GM21717 (cell line): Measurements from ENCODE around the gene ISYNA1.

ENCODE experiments used
- ATAC-seq: cut with Tn5 transposase; IDR thresholded peaks from one replicate; pipeline ENCODE4 v1.9.1; 2021; ENCODE audit warnings: mild to moderate bottlenecking, moderate library complexity; ENCODE audit not compliant: unreplicated experiment

Gene ISYNA1

DNA sequence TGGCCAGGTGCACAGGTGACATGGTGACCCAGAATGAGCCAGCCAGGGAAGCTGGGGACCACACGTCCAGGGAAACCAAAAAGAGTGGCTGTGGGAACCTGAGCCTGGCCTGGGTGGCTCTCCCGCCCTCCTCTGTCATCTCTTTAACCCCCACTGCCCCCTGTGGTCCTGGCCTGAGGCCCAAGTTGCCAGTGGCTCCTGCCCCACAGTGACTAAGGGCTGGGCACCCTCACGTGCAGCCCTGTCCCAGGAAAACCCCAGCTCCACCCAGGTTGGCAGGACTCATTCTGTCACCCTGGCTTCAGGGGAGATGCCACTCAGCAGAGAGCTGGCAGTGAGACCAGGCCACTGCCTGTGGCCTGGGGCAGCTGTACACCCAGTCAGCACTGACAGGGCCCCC, 30.6 kb upstream of the ISYNA1 start:
- ATAC-seq: no peak

GRCh38 chr19:18467978-18468377, 30.0 kb upstream of the ISYNA1 start:
- ATAC-seq: no peak

DNA sequence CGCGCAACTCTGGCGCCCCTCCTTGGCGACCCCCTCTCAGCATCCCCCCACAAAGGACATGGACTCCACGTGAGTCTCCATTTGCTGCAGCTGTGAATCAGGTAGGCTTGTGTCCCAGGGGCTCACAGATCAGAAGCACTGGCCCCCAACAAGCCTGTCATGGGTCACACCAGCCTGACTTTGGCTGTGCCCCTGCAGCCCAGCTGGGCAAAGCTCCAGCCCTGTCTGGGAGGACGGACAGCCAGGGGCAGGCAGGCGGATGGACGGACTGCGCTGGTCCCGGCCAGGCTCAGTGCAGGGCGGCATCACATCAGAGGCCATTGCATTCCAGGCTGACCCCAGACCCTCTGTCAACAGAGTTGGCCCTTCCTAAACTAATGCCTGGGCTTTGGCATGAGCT, 28.4 kb upstream of the ISYNA1 start:
- no peak for ATAC-seq

GRCh38 chr19:18465964-18466339, 28.0 kb upstream of the ISYNA1 start:
- ATAC-seq: no peak

- ATAC-seq: no peak
These were observed 27.5 kb upstream of the ISYNA1 start for GRCh38 chr19:18465214-18465963.

DNA sequence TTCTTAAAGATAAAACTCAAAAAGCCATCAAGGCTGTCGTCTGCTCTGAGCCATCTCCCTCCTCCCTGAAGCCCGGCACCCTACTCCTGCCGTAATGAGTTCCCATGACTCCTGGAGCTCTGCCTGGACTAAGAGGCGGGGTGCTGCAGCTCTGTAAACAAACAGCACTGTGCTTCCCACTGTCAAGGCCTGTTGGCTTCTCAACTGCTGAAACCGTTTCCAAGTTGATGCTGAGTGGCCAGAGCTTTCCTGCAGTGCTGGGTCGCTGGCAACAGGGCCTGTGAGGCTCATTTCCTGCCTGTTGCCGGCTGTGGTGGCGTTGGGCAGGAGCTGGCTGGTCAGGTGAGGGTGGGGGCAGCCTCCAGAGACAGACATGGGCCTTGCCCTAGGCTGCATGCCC, 26.7 kb upstream of the ISYNA1 start:
- ATAC-seq: no peak

- no peak for ATAC-seq
These were observed 23.5 kb upstream of the ISYNA1 start for GRCh38 chr19:18461471-18461870.

DNA sequence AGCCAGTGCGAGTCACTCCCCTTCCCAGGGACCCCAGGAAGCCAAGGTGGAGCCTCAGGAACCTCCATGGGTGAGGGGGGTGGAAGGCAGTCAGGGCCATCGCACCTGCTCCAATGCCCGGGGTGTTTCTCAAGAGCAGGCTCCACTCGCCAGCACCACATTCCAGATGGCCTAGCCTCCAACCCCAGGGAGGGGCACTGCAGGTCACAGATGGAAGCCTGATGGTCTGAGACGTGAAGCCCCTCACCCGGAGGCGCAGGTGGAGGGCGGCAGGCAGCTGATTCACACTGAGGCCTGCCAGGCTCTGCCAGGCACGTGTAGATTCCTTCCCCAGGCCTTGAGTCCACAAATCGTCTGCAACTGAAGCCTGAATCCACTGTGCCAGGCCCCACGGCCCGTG, 23.0 kb upstream of the ISYNA1 start:
- ATAC-seq: no peak

- no peak for ATAC-seq
These were observed 19.8 kb upstream of the ISYNA1 start for GRCh38 chr19:18457483-18458331.

- ATAC-seq: no peak
These were observed 19.0 kb upstream of the ISYNA1 start for GRCh38 chr19:18456974-18457373.

DNA sequence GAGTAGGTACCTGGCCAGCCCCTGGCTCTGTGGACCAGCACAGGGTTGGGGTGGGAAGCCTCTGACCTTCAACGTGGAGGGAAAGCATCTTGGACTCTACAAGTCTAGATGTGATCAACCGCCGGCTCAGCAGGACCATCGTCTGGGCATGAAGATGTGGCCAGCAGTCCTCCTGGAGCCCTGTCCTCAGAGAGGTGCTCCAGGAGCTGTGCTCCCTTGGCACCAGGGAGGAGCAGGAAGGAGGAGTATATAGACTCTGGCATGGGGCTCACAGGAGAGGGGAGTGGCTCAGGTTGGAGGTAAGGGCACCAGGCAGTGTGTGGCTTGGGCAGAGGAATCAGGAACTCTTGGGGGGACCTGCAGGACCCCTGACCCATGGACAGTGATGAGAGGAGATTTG, 18.3 kb upstream of the ISYNA1 start:
- no peak for ATAC-seq

GRCh38 chr19:18453269-18454024, 15.5 kb upstream of the ISYNA1 start:
- ATAC-seq: no peak

DNA sequence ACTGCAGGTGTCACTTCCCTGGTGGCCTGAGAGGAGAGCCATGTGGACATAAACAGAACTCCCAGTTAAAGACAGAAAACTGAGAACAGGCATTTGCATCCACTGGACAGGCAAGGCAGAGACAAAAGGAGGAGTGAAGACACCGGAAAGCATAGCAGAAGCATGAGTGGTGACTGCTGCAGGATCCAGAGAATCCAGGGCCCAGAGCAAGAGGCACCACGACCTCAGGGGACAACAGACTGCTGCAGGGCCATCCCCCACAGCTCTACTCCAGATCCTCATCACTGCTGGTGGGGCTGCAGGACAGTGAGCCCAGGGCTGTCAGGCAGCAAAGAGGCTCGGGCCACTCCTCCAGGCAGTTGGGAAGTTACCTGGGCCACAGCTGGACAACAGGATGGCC, 14.5 kb upstream of the ISYNA1 start:
- no peak for ATAC-seq

- ATAC-seq: peak; percentile 54
These were observed 13.3 kb upstream of the ISYNA1 start for GRCh38 chr19:18450931-18451836.

- ATAC-seq: no peak
These were observed 12.3 kb upstream of the ISYNA1 start for GRCh38 chr19:18450021-18450930.

- ATAC-seq: no peak
These were observed 11.6 kb upstream of the ISYNA1 start for GRCh38 chr19:18449552-18449951.

DNA sequence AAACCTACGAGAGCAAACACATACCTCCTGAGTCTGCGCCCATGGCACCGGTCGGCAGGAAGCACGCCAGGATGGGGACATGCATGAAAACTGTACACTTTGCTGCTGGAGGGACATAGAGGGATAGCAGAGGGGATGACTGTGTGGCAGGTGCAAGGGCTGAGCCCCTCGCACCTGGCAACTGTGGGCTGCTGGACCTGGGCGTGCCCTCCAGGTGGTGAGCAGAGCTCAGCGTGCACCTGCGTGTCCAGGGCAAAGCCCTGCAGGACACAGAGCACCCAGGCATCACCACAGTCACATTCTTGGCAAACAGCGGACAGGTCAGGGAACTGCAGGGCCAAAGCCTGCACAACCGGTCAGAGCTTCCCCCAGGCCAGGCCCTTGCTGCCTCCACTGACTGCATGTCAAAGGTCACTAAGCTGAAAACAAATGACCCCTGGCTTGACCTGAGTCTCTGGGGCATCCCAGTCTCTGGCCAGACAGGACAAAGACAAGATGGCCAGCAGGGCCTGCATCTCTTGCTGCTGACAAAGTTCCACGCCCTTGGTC, 9.0 kb upstream of the ISYNA1 start:
- no peak for ATAC-seq

- no peak for ATAC-seq
These were observed 8.3 kb upstream of the ISYNA1 start for GRCh38 chr19:18446145-18446810.
